Suppressor macrophage treated with lipopolysaccharide for 4 hours (primary cell): ENCODE results near the gene TMEM132E.
"Not testable (repeated sequence)": the region's sequence is repeated elsewhere in the genome, so short reads cannot be mapped to it uniquely, and the experiment has no call there.

Experiments
- DNase-seq: peaks from one replicate; pipeline ENCODE4 v3.0.0-alpha.2; 2020

The TMEM132E gene, protein sequence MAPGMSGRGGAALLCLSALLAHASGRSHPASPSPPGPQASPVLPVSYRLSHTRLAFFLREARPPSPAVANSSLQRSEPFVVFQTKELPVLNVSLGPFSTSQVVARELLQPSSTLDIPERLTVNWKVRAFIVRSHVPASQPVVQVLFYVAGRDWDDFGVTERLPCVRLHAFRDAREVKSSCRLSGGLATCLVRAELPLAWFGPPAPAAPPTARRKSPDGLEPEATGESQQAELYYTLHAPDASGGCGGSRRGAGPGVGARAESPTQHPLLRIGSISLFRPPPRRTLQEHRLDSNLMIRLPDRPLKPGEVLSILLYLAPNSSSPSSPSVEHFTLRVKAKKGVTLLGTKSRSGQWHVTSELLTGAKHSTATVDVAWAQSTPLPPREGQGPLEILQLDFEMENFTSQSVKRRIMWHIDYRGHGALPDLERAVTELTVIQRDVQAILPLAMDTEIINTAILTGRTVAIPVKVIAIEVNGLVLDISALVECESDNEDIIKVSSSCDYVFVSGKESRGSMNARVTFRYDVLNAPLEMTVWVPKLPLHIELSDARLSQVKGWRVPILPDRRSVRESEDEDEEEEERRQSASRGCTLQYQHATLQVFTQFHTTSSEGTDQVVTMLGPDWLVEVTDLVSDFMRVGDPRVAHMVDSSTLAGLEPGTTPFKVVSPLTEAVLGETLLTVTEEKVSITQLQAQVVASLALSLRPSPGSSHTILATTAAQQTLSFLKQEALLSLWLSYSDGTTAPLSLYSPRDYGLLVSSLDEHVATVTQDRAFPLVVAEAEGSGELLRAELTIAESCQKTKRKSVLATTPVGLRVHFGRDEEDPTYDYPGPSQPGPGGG (N-terminal part only)

GRCh38 chr17:34579017-34579946 is at the start of gene TMEM132E:
TSS of gene TMEM132E (plus strand) at chr17:34579582. CDS start at chr17:34581077, 1,495 bp downstream.
- no peak for DNase-seq

DNA sequence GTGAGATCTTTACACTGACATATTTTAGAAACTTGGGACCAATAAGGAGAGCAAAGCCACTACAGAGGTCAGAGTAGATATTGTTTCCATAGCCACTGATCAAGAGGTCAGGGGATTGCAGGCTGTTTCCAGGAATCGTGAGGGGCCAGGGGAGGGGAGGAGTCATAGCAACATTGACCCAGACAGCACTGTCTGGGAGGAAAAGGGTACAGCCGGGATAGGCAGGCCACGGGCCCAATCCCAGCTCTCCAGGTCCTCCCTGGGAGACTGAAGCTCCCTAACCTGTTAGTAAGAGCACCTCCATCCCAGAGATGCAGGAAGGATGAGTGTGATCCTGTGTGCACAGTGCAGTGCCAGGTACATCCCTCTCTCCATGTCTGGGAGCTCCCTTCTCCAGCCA is 48.5 kb upstream of the TMEM132E start:
- DNase-seq, result no peak

- peak; percentile 38 for DNase-seq
Measured at GRCh38 chr17:34532281-34533065, 46.9 kb upstream of the TMEM132E start.

DNA sequence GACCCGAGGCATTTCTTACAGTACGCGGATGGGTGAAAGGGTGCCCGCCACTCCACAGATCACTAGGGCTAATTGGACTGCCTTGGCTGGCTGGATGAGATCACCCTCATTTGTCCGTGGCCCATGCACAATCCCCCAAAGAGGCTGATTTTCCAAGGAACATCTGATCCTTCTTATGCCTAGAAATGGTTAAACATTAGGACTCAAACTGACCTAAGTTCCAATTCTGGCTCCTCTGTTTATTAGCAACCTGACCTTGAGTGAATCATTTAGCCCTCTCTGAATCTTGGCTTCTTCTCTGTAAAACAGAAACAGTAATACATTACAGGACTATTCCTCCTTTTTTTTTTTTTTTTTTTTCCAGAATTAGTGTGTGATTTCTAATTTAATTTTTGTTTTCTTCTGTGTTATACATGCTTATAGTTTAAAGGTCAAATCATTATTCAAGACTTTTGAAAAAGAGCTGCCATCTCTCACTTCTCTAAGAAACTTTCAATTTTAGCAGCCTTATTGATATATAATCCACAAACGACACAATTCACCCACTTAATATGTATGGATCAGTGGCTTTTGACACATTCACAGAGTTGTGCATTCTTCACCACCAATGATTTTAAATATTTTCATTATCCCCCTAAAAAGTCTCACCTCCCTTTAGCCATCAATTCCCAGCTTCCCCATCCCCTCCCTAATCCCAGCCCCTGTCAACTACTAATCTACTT is 45.4 kb upstream of the TMEM132E start:
- DNase-seq, result no peak

GRCh38 chr17:34537445-34537844 is 41.9 kb upstream of the TMEM132E start:
- DNase-seq, result no peak

DNA sequence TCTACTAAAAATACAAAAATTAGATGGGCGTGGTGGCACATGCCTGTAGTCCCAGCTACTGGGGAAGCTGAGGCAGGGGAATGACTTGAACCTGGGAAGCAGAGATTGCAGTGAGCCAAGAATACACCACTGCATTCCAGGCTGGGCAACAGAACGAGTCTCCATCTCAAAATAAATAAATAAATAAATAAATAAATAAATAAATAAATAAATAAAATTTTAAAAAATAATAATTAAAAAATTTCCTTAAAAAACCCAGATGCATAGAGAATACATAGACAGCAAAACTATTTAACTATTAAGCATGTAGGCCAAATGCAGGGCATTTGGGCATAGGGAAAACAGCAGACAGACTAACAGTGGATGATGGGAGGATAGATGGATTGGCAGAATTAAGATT is 40.8 kb upstream of the TMEM132E start:
- DNase-seq, result not testable (repeated sequence)

GRCh38 chr17:34539881-34540280 is 39.5 kb upstream of the TMEM132E start:
- DNase-seq, result no peak

GRCh38 chr17:34542700-34543336 is 36.6 kb upstream of the TMEM132E start:
- peak; percentile 49 for DNase-seq

DNA sequence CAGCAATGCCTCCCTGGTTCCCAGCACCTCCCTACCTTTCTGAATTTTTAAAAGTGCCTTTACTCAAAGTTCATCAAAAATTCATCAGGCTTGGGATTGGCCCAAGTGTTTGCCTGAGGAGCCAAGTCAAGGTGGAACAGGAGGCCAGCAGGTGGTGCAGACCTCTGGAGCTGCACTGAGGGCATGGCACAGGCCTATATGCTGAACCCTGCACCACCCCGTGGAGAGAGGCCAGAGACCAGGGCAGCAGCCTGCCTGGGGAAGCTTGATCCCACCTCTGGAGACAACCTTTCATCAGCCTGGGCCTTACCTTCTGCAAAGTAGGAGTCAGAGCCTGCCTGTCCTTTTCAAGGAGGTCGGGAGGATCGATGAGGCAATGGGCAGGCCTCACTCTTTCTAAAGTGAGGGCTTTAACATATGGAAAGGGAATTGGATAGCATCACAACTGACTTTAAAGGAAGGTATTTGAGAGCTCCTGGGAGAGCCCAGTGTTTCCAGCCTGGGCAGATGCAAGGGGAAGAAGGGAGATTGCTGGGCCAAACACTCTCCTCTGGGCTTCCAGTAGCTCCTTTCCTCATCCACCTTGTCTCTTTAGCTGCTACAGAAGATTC is 31.8 kb upstream of the TMEM132E start:
- DNase-seq, result no peak

GRCh38 chr17:34549966-34550365 is 29.4 kb upstream of the TMEM132E start:
- DNase-seq, result no peak

DNA sequence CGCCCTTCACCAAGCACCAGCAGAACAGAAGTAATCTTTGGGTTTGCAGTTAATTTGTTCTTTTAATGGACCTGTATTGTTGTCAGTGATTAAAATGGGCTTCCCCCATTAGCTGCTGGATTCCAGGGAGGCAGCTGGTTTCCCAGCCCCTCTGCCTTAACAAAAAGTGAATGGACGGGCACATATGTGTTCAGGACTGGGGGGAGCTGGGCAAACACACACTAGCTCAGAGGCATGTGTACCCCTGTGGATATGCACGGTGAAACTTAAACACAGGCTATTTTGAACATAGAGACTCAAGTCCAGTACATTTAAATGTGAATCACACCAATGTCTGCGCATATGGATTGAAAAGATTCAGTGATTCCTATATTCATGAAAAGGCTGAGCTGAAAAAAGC is 25.5 kb upstream of the TMEM132E start:
- DNase-seq, result no peak

DNA sequence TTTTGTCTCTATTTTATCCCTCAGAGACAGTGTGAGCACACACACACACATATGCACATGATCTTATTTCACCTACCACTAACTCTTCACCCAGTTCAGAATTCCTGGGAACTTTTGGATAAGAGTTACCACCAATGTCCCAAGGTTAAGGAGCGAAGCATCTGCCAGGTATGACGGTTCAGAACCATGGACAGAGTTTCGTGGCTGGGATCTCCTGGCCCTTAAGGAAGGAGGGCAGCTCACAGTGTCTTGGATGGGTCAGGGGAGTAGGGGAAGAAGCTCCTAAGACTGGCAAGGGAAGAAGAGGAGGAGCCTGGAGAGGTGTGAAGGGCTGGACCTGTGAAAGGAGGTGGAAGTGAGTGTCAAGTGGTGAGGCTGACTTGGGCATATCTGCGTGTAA is 23.0 kb upstream of the TMEM132E start:
- DNase-seq, result no peak

DNA sequence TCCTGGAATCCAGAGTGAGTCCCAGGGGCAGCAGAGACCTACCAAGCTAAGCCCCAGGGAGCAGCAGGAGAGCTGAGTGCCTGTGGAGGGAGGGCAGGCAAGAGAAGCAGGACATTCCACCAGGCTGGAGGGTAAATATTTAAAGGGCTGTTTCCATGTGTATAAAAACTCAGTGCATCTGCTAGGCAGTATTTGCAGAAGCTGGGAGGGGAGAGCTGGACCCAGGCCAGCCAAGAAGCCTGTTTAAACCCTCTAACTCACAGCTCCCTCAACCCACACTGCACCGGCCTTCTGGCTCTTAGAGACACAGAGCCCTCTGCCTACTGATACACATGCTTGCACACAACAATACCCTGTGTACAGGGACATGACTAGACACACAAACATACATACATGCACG is 22.5 kb upstream of the TMEM132E start:
- DNase-seq, result no peak

DNA sequence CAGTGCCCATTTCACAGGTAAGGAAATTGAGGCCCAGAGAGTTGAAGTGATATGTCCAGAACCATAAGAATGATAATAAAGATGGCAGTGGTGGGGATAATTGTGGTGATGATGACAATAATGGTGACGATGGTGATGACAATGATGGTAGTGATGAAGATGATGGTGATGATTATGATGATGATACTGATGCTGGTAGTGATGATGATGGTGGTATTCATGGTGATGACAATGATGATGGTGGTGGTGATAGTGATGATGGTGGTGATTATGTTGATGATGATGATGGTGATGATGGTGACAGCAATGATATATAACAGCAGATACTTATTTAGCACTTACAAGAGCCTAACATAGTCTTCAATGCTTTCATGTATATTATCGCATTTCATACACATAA is 18.1 kb upstream of the TMEM132E start:
- no peak for DNase-seq

DNA sequence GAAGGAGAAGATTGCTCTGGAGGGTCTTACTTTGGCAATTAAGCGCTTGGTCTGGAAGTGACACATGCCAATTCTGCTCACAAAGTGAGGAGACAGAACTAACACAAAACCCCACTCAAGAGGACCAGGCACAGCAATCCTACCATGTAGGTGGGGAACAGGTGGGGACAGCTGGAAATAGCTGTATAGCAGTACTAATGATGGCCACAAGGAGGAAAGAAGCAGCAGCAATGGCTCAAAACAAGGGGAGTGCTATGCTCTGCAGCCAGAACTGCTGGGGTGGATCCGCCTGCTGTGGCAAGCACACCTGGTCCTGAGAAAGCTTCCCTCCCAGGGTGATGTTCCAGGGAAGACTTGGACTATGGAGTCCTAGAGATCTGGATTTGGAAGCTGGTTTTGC is 17.0 kb upstream of the TMEM132E start:
- DNase-seq, result no peak

- DNase-seq, result no peak
Measured at GRCh38 chr17:34565713-34566112, 13.7 kb upstream of the TMEM132E start.

DNA sequence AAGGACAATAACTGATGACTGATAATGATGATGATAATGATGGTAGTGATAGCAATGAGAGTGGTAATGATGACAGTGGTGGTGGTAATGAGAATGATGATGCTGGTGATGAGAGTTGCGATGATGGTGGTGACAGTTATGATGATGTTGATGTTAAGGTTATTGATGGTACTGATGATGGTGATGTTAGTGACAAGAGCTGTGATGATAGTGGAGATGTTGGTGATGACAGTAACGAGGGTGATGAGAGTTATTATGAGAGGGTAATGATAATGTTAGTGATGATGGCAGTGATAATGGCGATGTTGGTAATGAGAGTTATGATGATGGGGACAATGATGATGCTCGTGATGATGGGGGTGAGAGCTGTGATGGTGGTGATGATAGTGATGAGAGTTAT is 13.2 kb upstream of the TMEM132E start:
- no peak for DNase-seq

GRCh38 chr17:34566873-34567272 is 12.5 kb upstream of the TMEM132E start:
- no peak for DNase-seq

DNA sequence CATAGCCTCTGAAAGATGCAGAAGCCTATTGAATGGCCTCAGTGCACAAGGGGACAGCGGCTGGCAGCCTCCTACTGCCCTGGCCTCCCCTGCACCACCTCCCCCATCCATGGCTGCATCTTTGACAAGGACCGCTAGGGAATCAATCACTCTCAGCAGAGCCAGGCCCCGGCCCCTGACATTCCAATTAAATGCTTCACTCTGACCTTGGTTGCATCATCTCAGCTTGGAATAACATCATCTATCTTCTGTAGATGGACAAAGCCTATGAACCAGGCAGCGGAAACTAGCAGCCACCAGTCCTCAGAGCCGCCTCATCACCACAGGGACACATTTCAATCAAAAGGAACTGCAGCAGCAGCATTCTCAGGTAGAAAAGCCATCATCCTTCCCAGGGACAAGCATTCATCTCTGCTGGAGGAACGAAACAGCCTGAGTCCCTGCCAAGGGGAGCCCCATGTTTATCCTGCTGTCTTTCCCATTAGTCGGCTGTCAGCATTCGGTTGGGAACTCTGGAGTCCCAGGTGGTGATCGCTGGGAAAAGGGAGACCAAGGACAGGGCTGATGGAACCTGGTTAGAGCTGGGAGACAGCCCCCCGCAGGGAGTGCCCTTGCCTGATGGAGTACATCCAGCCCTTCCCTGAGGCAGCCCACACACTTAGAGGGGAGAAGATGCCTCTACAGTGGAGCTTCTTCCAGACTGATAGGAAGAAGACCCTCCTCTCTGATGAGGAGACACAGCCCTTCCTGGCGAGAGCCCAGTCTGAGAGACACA is 11.5 kb upstream of the TMEM132E start:
- no peak for DNase-seq

DNA sequence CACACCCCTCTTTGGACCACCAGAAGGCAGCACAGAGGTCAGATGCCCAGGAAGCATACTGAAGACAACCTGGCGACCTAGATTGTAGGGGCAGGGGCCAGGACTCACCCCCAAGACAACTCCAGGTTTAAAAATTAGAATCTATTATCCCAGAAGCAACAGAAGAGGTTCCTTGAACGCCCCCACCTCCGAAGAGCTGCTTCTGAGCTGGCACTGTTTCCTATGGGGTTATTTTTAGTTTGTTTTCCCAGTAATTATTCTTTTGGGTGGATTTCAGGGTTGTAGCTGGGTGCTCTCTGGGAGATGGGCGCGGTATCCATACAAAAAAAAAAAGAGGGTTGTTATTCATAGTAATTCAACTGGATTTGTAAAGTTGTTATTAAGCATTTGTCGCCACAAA is 10.4 kb upstream of the TMEM132E start:
- no peak for DNase-seq
